SK-N-DZ (cell line): ENCODE data around the gene SUGP1.

Source experiments
- DNase-seq: peaks from one replicate; pipeline ENCODE4 v3.0.0-alpha.2; 2015; ENCODE audit warnings: low spot score
- small RNA-seq, 2 experiments: library from RNA; depleted of rRNA; stranded (forward); fragments of <200 nt; gene quantifications; one replicate each; pipeline ENCODE3, GENCODE V24; 2014

The SUGP1 gene

DNA sequence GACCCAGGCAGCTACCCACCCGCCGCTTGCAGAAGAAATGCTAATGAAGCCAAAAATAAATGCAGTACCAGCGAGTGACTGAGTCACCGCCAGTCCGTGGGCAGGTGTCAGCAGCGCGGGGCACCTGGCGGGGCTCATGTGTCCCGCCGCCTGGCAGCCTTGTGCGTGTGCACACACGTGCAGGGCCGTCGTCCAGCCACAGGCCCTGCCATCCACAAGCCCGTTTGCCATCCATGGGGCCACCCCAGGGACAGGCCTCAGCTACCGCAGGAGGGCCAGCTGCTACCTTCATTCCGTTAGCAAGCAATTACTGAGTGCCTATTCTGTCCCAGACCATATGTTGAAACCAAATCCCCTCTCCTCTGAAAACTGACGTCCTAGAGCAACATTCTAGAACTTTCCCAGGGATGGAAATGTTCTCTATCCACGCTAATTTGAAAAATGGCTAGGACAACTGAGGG, 88.0 kb downstream of the SUGP1 start:
- DNase-seq = no peak

DNA sequence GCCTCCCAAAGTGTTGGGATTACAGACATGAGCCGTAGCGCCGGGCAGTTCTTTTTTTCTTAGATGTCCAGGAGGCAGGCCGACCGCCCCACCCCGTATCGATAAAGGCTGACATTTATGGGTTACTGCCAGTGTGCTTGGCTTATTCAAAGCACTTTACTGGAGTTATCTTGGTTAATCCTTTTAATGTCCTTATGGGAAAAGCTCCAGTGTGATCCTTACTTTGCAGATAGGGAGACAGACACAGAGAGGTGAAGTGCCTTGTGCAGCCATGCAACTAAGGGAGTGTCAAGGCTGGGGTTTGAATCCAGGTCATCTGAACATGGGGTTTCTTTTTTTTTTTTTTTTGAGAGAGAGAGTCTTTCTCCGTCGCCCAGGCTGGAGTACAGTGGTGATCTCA, 89.3 kb downstream of the SUGP1 start:
- DNase-seq = no peak

DNA sequence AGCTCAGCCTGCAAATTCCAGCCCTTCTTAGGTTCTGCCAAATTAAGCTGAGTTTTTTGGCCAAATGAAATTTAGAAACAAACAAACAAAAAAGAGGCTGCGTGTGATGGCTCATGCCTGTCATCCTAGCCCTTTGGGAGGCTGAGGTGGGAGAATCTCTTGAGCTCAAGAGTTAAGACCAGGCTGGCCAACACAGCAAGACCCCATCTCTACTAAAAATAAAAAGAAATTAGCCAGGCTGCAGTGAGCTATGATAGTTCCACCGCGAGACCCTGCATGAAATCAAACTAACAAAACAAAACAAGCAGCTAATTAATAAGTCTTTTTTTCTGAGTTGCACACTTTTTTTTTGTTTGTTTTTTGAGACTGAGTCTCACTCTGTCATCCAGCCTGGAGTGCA, 90.6 kb downstream of the SUGP1 start:
- DNase-seq = no peak

DNA sequence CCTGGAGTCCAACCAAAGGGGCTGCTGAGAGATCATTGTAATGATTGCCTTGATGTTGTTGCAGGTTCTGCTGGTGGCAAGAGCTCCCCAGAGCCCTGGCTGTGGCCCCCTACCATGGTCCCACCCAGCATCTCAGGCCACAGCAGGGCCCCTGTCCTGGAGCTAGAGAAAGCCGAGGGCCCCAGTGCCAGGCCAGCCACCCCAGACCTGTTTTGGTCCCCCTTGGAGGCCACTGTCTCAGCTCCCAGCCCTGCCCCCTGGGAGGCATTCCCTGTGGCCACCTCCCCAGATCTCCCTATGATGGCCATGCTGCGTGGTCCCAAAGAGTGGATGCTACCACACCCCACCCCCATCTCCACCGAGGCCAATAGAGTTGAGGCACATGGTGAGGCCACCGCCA, 93.1 kb downstream of the SUGP1 start:
- DNase-seq = no peak

DNA sequence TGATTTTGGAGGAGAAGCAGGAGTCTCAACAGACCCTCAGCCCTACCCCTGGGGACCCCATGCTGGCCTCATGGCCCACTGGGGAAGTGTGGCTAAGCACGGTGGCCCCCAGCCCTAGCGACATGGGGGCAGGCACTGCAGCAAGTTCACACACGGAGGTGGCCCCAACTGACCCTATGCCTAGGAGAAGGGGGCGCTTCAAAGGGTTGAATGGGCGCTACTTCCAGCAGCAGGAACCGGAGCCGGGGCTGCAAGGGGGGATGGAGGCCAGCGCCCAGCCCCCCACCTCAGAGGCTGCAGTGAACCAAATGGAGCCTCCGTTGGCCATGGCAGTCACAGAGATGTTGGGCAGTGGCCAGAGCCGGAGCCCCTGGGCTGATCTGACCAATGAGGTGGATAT, 93.6 kb downstream of the SUGP1 start:
- DNase-seq = no peak

GRCh38 chr19:19226204-19226603, 94.1 kb downstream of the SUGP1 start:
- DNase-seq = no peak

Small RNA genes within 50 kb of the gene (small RNA-seq; reads per million reads assigned to genes)
- gene RNU6-1028P = 0 reads per million in 2 experiments
